GM18517 (cell line): ENCODE data around the gene ZBTB9.

Source experiments
- ATAC-seq: cut with Tn5 transposase; IDR thresholded peaks from one replicate; pipeline ENCODE4 v1.9.1; 2021; ENCODE audit warnings: mild to moderate bottlenecking, moderate library complexity; ENCODE audit not compliant: unreplicated experiment

Gene ZBTB9

GRCh38 chr6:33418690-33419291 is 35.6 kb upstream of the ZBTB9 start:
- ATAC-seq = no peak

GRCh38 chr6:33419580-33420490 is 34.5 kb upstream of the ZBTB9 start, which contains the start of gene SYNGAP1:
Gene SYNGAP1, plus strand, starts transcription at chr6:33420065. Its CDS starts 200 bp downstream, at chr6:33420265.
- no peak for ATAC-seq

GRCh38 chr6:33420491-33421343 is 33.7 kb upstream of the ZBTB9 start:
- ATAC-seq = no peak

GRCh38 chr6:33421344-33421643 is 33.1 kb upstream of the ZBTB9 start:
- no peak for ATAC-seq

- no peak for ATAC-seq
These were observed 30.6 kb upstream of the ZBTB9 start for GRCh38 chr6:33423777-33424176.

GRCh38 chr6:33424855-33425667 is 29.3 kb upstream of the ZBTB9 start:
- ATAC-seq = no peak

GRCh38 chr6:33425668-33426577 is 28.5 kb upstream of the ZBTB9 start:
- no peak for ATAC-seq

- ATAC-seq = no peak
These were observed 27.5 kb upstream of the ZBTB9 start for GRCh38 chr6:33426590-33427511.

GRCh38 chr6:33427585-33428223 is 26.7 kb upstream of the ZBTB9 start:
- no peak for ATAC-seq

- no peak for ATAC-seq
These were observed 26.0 kb upstream of the ZBTB9 start for GRCh38 chr6:33428224-33428965.

GRCh38 chr6:33428966-33429749 is 25.2 kb upstream of the ZBTB9 start:
- no peak for ATAC-seq

GRCh38 chr6:33429750-33430052 is 24.7 kb upstream of the ZBTB9 start:
- ATAC-seq = no peak

- no peak for ATAC-seq
These were observed 24.0 kb upstream of the ZBTB9 start for GRCh38 chr6:33430334-33430733.

GRCh38 chr6:33430991-33431879 is 23.1 kb upstream of the ZBTB9 start:
- ATAC-seq = no peak

- no peak for ATAC-seq
These were observed 22.4 kb upstream of the ZBTB9 start for GRCh38 chr6:33431880-33432541.
